ENCODE measurements around the gene TAX1BP3.

DNA sequence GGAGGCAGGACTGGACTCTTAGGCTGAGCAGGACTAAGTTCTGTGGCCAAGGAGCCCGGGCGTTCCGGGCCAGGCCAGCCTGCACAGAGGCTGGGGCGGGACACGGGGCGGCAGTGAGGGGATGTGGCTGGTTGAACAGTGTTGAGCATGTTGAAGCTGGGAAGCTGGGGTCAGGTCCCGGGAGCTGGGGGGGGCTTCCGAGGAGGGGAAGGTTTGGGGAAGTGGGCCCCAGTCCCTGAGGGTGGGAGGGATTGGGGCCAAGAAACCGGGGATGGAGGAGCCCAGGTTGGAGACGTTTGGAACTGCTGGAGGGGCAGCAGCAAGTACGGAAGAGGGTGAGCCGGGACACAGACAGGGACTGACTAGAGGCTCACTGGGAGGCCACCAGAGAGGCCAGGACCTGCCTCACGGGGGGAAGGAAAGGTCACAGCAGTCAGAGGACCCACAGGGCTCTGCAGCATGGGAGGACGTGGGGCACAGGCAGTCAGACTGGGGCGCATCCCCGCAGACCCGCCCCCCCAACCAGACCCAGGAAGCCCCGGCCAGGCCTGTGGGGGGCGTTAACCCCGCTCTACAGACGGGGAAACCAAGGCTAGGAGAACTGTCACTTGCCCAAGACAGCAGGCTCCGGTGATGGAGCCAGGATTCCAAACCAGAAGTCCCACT, 9.5 kb downstream of the TAX1BP3 start:
- TF ChIP-seq POLR2A (IDR thresholded peaks at IDR 0.05), result no peak
- TF ChIP-seq, protein P1, sequence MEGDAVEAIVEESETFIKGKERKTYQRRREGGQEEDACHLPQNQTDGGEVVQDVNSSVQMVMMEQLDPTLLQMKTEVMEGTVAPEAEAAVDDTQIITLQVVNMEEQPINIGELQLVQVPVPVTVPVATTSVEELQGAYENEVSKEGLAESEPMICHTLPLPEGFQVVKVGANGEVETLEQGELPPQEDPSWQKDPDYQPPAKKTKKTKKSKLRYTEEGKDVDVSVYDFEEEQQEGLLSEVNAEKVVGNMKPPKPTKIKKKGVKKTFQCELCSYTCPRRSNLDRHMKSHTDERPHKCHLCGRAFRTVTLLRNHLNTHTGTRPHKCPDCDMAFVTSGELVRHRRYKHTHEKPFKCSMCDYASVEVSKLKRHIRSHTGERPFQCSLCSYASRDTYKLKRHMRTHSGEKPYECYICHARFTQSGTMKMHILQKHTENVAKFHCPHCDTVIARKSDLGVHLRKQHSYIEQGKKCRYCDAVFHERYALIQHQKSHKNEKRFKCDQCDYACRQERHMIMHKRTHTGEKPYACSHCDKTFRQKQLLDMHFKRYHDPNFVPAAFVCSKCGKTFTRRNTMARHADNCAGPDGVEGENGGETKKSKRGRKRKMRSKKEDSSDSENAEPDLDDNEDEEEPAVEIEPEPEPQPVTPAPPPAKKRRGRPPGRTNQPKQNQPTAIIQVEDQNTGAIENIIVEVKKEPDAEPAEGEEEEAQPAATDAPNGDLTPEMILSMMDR (IDR thresholded peaks at IDR 0.05), result peak in 1 of 5 experiments; percentile 2
- no peak for TF ChIP-seq EP300 (IDR thresholded peaks at IDR 0.05)

All from tibial nerve (tissue), 4 donors.